Activated CD8-positive, alpha-beta memory T cell treated with anti-CD3 and anti-CD28 coated beads for 1 hour (primary cell): ENCODE data around the gene DDX31.
"Not testable (repeated sequence)": the region's sequence is repeated elsewhere in the genome, so short reads cannot be mapped to it uniquely, and the experiment has no call there.

Experiments
- DNase-seq, 2 donors: peaks; one replicate each; pipeline ENCODE4 v3.0.0-alpha.2; 2020; ENCODE audit warnings: low read depth in 1 of 2; ENCODE audit errors: extremely low read depth in 1 of 2

The DDX31 gene

GRCh38 chr9:132669698-132670456 lies at the start of gene DDX31:
Gene DDX31 (minus strand): TSS chr9:132669983. CDS start chr9:132669934, 49 bp downstream.
- DNase-seq, result peak; percentile 58 to 82

DNA sequence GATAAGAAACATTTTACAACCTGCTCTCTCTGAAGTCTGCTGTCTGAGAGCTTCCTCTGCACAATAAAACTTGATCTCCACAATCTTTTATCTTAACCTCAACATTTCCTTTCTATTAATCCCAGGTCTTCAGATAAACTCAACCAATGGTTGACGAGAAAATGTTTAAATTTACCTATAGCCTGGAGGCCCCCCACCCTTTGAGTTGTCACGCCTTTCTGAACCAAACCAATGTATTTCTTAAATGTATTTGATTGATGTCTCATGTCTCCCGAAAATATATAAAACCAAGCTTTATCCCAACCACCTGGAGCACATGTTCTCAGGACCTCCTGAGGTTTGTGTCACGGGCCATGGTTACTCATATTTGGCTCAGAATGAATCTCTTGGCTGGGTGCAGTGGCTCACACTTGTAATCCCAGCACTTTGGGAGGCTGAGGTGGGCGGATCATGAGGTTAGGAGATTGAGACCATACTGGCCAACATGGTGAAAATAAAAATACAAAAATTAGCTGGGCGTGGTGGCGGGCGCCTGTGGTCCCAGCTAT lies 48.7 kb upstream of the DDX31 start:
- DNase-seq, result not testable (repeated sequence)

GRCh38 chr9:132717326-132717945 lies 47.7 kb upstream of the DDX31 start:
- no peak for DNase-seq

- DNase-seq, result no peak
These were observed 46.2 kb upstream of the DDX31 start for GRCh38 chr9:132716007-132716406.

- no peak for DNase-seq
These were observed 43.0 kb upstream of the DDX31 start for GRCh38 chr9:132712753-132713152.

GRCh38 chr9:132711846-132712245 lies 42.1 kb upstream of the DDX31 start:
- DNase-seq, result no peak

- not testable (repeated sequence) for DNase-seq
These were observed 41.4 kb upstream of the DDX31 start for GRCh38 chr9:132711152-132711551.

- no peak for DNase-seq
These were observed 40.5 kb upstream of the DDX31 start for GRCh38 chr9:132710333-132710732.

DNA sequence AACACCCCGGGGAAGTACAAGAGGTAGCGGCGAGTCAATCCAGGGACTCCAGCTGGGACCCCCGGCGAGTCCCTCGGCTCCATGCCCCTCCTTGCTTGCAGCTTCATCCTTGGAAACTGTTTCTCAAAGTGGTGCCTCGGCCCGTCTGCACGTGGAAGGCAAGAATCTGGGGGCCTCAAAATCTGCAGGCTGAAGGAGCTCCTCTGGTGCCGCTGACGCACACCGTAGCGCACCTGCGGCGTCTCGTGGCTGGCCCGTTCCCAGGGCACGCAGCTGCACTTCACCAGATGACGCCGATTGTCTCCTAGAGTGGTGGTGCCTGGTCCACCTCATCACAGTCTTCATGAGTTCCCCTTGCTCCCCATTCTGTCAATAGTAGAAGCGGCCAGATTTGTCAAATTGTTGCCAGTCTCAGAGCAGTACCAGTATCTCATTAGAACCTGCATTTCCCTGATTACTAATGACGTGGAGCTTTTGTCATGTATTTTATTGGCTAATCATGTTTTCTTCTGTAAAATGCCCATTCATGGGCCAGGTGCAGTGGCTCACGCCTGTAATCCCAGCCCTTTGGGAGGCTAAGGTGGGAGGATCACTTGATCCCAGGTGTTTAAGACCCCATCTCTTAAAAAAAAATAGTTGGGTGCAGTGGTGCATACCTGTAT lies 39.1 kb upstream of the DDX31 start:
- DNase-seq, result no peak

DNA sequence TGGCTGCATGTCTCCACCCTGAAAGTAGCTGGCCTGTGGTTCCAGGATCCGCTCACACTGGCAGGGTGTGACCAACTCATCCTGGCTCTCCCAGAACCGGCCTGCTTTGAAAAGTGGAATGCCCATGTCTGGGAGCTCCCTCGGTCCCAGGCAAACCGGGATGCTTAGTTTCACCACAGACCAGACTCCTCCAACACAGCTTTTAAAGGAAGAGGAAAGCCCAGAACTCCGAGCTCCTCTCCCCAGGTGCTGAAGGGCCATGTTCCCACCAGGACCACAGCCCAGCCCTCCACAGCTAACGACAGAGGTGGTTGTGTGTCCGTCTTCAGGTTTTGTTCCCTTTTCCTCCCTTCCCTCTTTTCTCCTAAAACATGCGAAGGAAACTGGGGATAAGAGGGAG lies 38.5 kb upstream of the DDX31 start:
- DNase-seq, result no peak

DNA sequence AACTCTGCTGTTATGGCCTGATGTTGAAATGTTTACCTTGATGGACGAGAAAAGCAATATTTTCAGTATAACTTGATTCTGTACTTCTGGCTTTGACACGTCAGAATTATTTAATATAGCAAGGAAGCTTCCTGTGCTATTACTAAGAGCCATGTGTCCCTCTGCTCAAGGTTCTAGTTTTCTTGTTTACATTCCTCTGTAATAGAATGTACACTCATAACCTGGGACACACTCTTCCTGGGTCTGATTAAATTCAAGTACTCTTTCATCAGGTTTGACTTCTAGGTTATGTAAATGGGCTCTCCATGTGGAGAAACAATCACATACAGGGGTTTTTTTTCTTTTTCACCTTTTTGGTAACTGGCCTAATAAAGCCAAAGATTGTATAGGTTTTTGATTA lies 33.6 kb upstream of the DDX31 start:
- DNase-seq, result no peak

DNA sequence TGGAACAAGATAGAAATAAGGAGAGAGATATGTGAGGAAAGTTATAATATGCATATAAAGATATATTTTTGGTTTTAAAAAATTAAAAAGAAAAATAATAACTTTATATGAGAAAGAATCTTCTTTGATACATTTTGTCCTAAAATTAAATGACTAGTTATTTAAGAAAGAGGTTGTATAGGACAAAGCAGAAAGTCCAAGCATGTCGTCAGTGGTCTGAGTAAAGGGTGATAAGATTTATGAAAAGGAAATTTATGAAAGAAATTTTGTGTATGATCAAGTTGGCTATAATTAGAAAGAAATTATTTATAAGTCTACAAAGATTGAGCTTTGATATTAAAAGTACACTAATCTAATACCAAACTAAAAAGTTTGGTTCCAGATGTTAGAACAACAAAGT lies 32.5 kb upstream of the DDX31 start:
- no peak for DNase-seq

DNA sequence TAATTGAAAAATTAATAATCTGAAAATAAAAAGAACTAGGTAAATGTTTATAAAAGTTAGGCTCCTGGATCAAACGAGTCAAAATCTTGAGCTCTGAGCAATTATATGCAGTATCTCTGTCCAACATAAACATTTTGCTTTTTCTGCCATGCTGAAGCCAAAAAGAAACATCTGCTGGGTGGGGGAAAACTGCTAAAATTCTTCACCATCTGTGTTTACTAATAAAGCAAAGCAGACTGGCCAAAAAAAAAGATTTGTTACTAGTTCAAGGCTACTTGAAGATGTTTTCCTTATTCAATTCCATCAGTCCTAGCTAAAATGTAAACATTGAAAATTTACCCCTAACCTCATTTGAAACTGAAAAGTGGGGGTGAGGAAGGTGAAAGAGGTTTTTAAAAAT lies 30.2 kb upstream of the DDX31 start:
- no peak for DNase-seq

DNA sequence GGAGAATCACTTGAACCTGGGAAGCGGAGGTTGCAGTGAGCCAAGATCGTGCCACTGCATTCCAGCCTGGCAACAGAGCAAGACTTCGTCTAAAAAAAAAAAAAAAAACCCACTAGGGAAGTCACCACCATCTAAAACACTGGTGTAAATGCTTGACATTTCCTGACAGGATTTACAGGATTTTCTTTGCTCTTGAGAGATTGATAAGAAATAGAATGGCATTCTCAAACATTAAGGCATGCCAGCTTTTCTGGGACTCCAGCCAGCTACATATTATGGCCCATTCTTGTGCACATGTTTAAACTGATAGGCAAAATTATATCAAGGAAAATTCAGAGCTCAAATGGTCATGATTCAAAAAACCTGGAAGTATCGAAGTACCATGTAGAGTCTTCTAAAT lies 29.2 kb upstream of the DDX31 start:
- DNase-seq, result no peak

GRCh38 chr9:132697230-132697629 lies 27.4 kb upstream of the DDX31 start:
- DNase-seq, result no peak

- DNase-seq, result no peak
These were observed 24.4 kb upstream of the DDX31 start for GRCh38 chr9:132694144-132694543.

DNA sequence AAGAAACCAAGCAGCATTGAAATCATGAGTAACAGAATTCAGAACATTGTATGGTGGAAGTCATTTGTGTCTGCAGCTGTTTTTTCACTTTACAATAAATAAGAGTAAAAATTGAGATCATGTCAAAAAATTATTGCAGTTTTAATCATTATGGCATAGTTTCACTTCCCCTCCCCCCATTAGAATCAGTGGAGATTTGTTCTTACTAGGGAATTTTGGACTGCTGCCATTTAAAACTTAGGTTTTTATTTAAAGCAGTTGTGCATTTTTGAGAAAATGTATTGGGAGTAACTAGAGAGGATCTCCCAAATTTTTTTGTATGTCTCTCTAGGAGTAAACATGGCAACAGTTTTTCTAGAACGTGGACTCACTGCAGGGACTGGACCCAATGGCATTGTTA lies 20.9 kb upstream of the DDX31 start:
- DNase-seq, result no peak

DNA sequence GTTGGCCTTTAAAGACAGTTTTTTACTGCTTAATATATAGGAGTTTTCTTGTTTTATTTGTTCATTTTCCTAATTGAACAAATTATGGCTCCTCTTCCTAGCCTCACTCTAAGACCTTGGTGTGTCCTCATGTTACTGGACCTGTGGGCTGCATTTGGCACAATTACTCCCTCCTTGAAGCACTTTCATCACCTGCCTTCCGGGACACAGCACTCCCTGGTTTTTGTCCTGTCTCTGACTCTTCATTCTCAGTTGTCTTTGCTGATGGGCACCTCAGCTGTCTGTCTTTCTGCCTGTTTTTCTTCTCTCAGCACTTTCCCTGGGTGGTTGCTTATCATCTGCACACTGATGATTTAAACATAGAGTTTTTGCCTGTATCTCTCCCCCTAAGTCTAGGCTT lies 14.1 kb upstream of the DDX31 start:
- no peak for DNase-seq

DNA sequence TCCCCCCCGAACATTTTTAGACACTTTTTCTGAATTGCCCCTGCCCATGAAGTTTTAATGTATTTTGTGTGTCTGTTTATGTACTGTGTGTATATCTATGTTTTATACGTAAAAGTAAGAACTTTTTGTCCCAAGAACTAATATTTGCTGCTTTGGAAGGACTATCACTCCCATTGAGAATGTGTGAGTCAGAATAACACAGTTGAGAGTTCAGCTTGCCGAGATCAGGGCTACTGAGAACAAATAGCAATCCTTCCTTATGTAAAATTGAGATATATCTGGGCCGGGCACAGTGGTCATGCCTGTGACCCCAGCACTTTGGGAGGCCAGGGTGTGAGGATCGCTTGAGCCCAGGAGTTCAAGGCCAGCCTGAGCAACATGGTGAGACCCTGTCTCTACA lies 11.8 kb upstream of the DDX31 start:
- DNase-seq, result no peak

GRCh38 chr9:132679946-132680625 lies 10.3 kb upstream of the DDX31 start:
- DNase-seq, result no peak

DNA sequence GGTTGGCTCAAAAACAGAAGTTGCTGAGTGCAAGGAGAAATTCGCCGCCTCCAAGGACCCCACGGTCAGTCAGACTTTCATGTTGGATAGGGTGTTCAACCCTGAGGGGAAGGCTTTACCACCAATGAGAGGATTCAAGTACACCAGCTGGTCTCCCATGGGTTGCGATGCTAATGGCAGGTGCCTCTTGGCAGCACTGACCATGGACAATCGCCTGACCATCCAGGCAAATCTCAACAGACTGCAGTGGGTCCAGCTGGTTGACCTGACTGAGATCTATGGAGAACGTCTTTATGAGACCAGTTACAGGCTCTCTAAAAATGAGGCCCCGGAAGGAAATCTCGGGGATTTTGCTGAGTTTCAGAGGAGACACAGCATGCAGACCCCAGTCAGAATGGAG lies 8.2 kb upstream of the DDX31 start:
- no peak for DNase-seq
